GM21381 (cell line): ENCODE measurements around the gene KCTD5.
"Not testable (repeated sequence)": the region's sequence is repeated elsewhere in the genome, so short reads cannot be mapped to it uniquely, and the experiment has no call there.

ENCODE experiments used
- ATAC-seq: cut with Tn5 transposase; IDR thresholded peaks from one replicate; pipeline ENCODE4 v1.9.1; 2021; ENCODE audit warnings: mild to moderate bottlenecking, moderate library complexity; ENCODE audit not compliant: unreplicated experiment

The KCTD5 gene

GRCh38 chr16:2682209-2683021, at the start of gene KCTD5:
TSS of gene KCTD5 (plus strand) at chr16:2682523. CDS start at chr16:2682549, 26 bp downstream.
- peak; percentile 58 for ATAC-seq

GRCh38 chr16:2639071-2639721, 43.1 kb upstream of the KCTD5 start:
- ATAC-seq: peak; percentile 50

GRCh38 chr16:2639722-2640072, 42.6 kb upstream of the KCTD5 start:
- peak; percentile 41 for ATAC-seq

- not testable (repeated sequence) for ATAC-seq
Measured at GRCh38 chr16:2642561-2642960, 39.8 kb upstream of the KCTD5 start.

- ATAC-seq: not testable (repeated sequence)
Measured at GRCh38 chr16:2644754-2645453, 37.4 kb upstream of the KCTD5 start.

- ATAC-seq: not testable (repeated sequence)
Measured at GRCh38 chr16:2651268-2651871, 31.0 kb upstream of the KCTD5 start.

GRCh38 chr16:2653915-2654314, 28.4 kb upstream of the KCTD5 start:
- ATAC-seq: not testable (repeated sequence)

GRCh38 chr16:2654949-2655348, 27.4 kb upstream of the KCTD5 start:
- not testable (repeated sequence) for ATAC-seq

GRCh38 chr16:2656985-2657384, 25.3 kb upstream of the KCTD5 start:
- no peak for ATAC-seq

GRCh38 chr16:2657803-2658202, 24.5 kb upstream of the KCTD5 start:
- ATAC-seq: not testable (repeated sequence)

GRCh38 chr16:2659560-2659959, 22.8 kb upstream of the KCTD5 start:
- not testable (repeated sequence) for ATAC-seq

- ATAC-seq: not testable (repeated sequence)
Measured at GRCh38 chr16:2660014-2660662, 22.2 kb upstream of the KCTD5 start.

- ATAC-seq: not testable (repeated sequence)
Measured at GRCh38 chr16:2660755-2661373, 21.5 kb upstream of the KCTD5 start.

GRCh38 chr16:2663553-2664546, 18.5 kb upstream of the KCTD5 start:
- ATAC-seq: no peak

- ATAC-seq: no peak
Measured at GRCh38 chr16:2664574-2664982, 17.7 kb upstream of the KCTD5 start.

- not testable (repeated sequence) for ATAC-seq
Measured at GRCh38 chr16:2666671-2667070, 15.7 kb upstream of the KCTD5 start.

GRCh38 chr16:2669587-2669986, 12.7 kb upstream of the KCTD5 start:
- ATAC-seq: not testable (repeated sequence)

- ATAC-seq: not testable (repeated sequence)
Measured at GRCh38 chr16:2670017-2670416, 12.3 kb upstream of the KCTD5 start.

GRCh38 chr16:2671193-2671592, 11.1 kb upstream of the KCTD5 start:
- not testable (repeated sequence) for ATAC-seq
